Measurements from ENCODE around the gene CDK14. TPM values are rescaled to one million over a fixed set of nuclear protein-coding genes. Genes with fewer than 3 reads are reported as not detected.

CDK14 gene
- total RNA-seq, 2 donors from 2014 or later, result 1.9 to 4.9 TPM

DNA sequence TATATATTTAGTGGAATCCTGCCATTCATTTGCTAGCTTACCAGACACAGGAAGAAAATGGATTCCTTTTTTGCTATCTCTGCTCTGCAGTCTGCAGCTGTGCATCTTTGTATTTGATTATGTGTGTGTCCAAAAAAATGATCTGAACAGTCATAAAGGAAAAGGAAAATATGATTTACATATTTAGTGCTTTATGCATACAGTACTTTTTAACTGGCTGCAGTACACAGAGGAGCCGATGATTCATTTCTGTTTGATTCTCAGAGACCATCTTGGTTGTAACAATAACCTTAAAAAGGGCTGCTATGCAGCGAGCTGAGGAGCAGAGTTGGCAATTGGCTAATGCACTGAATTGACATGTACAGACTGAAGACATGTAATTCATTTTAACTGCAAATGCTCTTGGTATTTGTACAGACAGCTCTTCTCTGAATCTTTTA, 516.8 kb downstream of the CDK14 start:
- TF ChIP-seq, protein P1, sequence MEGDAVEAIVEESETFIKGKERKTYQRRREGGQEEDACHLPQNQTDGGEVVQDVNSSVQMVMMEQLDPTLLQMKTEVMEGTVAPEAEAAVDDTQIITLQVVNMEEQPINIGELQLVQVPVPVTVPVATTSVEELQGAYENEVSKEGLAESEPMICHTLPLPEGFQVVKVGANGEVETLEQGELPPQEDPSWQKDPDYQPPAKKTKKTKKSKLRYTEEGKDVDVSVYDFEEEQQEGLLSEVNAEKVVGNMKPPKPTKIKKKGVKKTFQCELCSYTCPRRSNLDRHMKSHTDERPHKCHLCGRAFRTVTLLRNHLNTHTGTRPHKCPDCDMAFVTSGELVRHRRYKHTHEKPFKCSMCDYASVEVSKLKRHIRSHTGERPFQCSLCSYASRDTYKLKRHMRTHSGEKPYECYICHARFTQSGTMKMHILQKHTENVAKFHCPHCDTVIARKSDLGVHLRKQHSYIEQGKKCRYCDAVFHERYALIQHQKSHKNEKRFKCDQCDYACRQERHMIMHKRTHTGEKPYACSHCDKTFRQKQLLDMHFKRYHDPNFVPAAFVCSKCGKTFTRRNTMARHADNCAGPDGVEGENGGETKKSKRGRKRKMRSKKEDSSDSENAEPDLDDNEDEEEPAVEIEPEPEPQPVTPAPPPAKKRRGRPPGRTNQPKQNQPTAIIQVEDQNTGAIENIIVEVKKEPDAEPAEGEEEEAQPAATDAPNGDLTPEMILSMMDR (IDR thresholded peaks at IDR 0.05), result no peak

DNA sequence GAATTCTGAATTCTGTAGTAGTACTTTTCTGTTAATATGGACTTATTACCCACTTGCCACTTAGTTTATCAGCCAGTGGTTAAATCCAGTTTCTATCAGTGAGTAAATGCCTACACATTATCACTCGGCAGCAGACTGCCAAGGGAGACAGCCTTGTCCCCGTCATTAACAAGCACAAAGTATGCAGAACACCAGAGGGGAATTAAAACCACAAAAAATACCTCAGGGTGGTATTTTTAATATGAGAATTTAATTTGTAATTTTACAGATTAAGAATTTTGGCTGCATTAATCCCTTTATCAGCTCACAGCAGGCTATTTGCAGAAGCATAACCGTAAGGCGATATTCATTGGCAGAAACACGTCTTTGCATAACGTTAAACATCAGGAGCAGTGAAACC, 518.1 kb downstream of the CDK14 start:
- Histone ChIP-seq H3K4me3 (no peak overlapping the region), H3K9ac (ENCODE audit: low read depth in 2 of 2, low read length in 2 of 2) (no peak overlapping the region), H3K27me3 (no peaks in the 10 kb centered on the region), H3K36me3 (no peaks in the 10 kb centered on the region), H3K27ac (no peak overlapping the region), H3K9me3 (no peaks in the 10 kb centered on the region), H3K4me1 (no peaks in the 10 kb centered on the region)
- TF ChIP-seq, protein P1 (IDR thresholded peaks at IDR 0.05), result no peak
- intact Hi-C loops (cut with DNase I), result no loop called here
- no peak for DNase-seq

More for the DNA sequence above, 516.8 kb downstream of the CDK14 start:
- no peaks in the 10 kb centered on the region for H3K27me3 ChIP-seq
- no peak overlapping the region for H3K4me3 ChIP-seq
- H3K4me1 ChIP-seq, result no peaks in the 10 kb centered on the region
- no peak overlapping the region for H3K9ac ChIP-seq (ENCODE audit: low read depth in 2 of 2, low read length in 2 of 2)
- no peak for DNase-seq
- intact Hi-C loops (cut with DNase I), result no loop called here
- H3K36me3 ChIP-seq, result no peaks in the 10 kb centered on the region
- H3K27ac ChIP-seq, result no peak overlapping the region
- H3K9me3 ChIP-seq, result no peaks in the 10 kb centered on the region

DNA sequence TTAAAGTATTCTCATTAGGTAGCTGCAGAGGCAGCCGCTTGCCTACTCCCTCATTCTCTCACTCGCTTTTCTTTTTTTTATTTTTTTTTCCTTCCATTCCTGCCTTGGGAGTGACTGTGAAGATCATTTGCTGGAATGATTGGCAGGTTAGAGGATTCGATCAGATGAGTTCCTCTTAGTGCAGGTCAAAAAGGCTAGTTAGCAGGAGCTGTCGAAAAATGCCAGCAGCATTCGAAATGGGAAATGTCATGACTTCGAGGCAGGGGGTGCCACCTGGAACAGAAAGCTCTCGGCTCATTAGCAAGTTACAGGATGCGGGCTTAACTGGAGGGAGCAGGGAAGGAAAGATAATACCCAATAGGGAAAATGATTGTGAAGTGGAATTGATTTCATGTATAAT, 530.6 kb downstream of the CDK14 start:
- intact Hi-C loops (cut with DNase I), result no loop called here
- DNase-seq, result no peak
- TF ChIP-seq, protein P1 (IDR thresholded peaks at IDR 0.05), result no peak

DNA sequence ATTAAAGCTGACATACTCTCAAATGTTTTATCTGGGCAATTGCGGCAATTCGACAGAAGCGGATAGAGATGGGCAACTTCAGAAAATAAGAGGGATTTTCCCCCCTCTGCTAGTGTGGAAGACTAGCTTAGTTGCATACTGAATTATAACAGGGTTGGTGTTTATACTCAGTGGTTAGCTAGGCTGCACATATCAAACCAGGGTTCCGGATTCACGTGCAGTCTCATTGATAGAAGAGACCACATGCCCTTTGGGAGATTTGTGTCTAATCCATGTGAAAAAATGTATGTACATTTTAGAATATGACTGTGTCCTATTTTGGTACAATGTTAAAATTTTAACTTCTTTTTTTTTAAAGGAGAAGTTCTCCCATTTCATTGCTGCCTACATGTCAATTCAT, 531.2 kb downstream of the CDK14 start:
- H3K4me3 ChIP-seq, result no peak overlapping the region
- H3K27me3 ChIP-seq, result no peaks in the 10 kb centered on the region
- DNase-seq, result no peak
- intact Hi-C loops (cut with DNase I), result no loop called here
- no peaks in the 10 kb centered on the region for H3K4me1 ChIP-seq
- H3K27ac ChIP-seq, result no peak overlapping the region
- no peaks in the 10 kb centered on the region for H3K36me3 ChIP-seq
- TF ChIP-seq, protein P1 (IDR thresholded peaks at IDR 0.05), result no peak
- H3K9me3 ChIP-seq, result no peaks in the 10 kb centered on the region
- no peak overlapping the region for H3K9ac ChIP-seq (ENCODE audit: low read depth in 2 of 2, low read length in 2 of 2)

More for the DNA sequence above, 530.6 kb downstream of the CDK14 start:
- Histone ChIP-seq H3K4me3 (no peak overlapping the region), H3K27me3 (no peaks in the 10 kb centered on the region), H3K27ac (no peak overlapping the region), H3K36me3 (no peaks in the 10 kb centered on the region), H3K9me3 (no peaks in the 10 kb centered on the region), H3K9ac (ENCODE audit: low read depth in 2 of 2, low read length in 2 of 2) (no peak overlapping the region), H3K4me1 (no peaks in the 10 kb centered on the region)

DNA sequence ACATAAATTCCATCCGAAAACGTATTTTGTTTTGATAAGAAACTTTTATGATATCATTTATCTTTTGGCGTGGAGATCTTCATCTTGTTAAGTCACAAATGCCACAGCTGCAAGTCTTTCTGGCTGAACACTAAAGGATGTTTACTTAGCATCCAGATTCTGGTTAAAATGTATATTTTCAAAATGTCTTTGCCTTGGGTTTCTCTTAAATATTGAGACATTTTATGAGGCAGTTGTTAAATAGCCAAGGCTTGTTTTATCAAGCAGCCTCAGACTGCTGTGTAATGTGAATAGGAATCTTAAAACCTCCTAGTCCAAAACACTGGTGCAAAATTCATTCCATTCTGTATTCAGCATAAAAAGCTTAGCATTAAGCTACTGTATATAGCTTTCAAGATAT, 531.8 kb downstream of the CDK14 start:
- Histone ChIP-seq H3K9me3 (no peaks in the 10 kb centered on the region), H3K4me1 (no peaks in the 10 kb centered on the region), H3K27me3 (no peaks in the 10 kb centered on the region), H3K27ac (no peak overlapping the region), H3K4me3 (no peak overlapping the region), H3K36me3 (no peaks in the 10 kb centered on the region), H3K9ac (ENCODE audit: low read depth in 2 of 2, low read length in 2 of 2) (no peak overlapping the region)
- no peak for DNase-seq
- TF ChIP-seq, protein P1 (IDR thresholded peaks at IDR 0.05), result no peak
- intact Hi-C loops (cut with DNase I), result no loop called here

All from colonic mucosa (tissue), 4 donors.